Activated CD8-positive, alpha-beta memory T cell treated with anti-CD3 and anti-CD28 coated beads, Interleukin-2, amount 50 U/mL, for 48 hours (primary cell): ENCODE results near the gene SLX4IP.
"Not testable (repeated sequence)": the region's sequence is repeated elsewhere in the genome, so short reads cannot be mapped to it uniquely, and the experiment has no call there.

Experiments used
- DNase-seq: peaks from one replicate; pipeline ENCODE4 v3.0.0-alpha.2; 2020

Gene SLX4IP

GRCh38 chr20:10580700-10581099 is 145.6 kb downstream of the SLX4IP start:
- DNase-seq = no peak

GRCh38 chr20:10581823-10582222 is 146.7 kb downstream of the SLX4IP start:
- no peak for DNase-seq

- DNase-seq = no peak
These were observed 149.3 kb downstream of the SLX4IP start for GRCh38 chr20:10584371-10584770.

GRCh38 chr20:10585308-10585707 is 150.2 kb downstream of the SLX4IP start:
- no peak for DNase-seq

GRCh38 chr20:10586296-10586695 is 151.2 kb downstream of the SLX4IP start:
- no peak for DNase-seq

- not testable (repeated sequence) for DNase-seq
These were observed 155.3 kb downstream of the SLX4IP start for GRCh38 chr20:10590446-10590845.

GRCh38 chr20:10590950-10591671 is 156.0 kb downstream of the SLX4IP start:
- DNase-seq = no peak

- no peak for DNase-seq
These were observed 156.9 kb downstream of the SLX4IP start for GRCh38 chr20:10591946-10592521.

GRCh38 chr20:10594296-10594868 is 159.3 kb downstream of the SLX4IP start:
- DNase-seq = no peak

- DNase-seq = no peak
These were observed 160.2 kb downstream of the SLX4IP start for GRCh38 chr20:10595266-10595665.

- DNase-seq = no peak
These were observed 160.9 kb downstream of the SLX4IP start for GRCh38 chr20:10595985-10596384.

GRCh38 chr20:10596710-10597121 is 161.6 kb downstream of the SLX4IP start:
- DNase-seq = no peak

- DNase-seq = no peak
These were observed 162.5 kb downstream of the SLX4IP start for GRCh38 chr20:10597637-10598036.

- no peak for DNase-seq
These were observed 167.2 kb downstream of the SLX4IP start for GRCh38 chr20:10602221-10602871.

- peak; percentile 57 for DNase-seq
These were observed 168.3 kb downstream of the SLX4IP start for GRCh38 chr20:10603378-10603777.

GRCh38 chr20:10603971-10604864 is 169.1 kb downstream of the SLX4IP start:
- no peak for DNase-seq

- no peak for DNase-seq
These were observed 169.8 kb downstream of the SLX4IP start for GRCh38 chr20:10604865-10605440.

- no peak for DNase-seq
These were observed 170.6 kb downstream of the SLX4IP start for GRCh38 chr20:10605547-10606195.

GRCh38 chr20:10609276-10609675 is 174.2 kb downstream of the SLX4IP start:
- no peak for DNase-seq

GRCh38 chr20:10609770-10610169 is 174.7 kb downstream of the SLX4IP start:
- DNase-seq = no peak

- DNase-seq = no peak
These were observed 175.1 kb downstream of the SLX4IP start for GRCh38 chr20:10610251-10610650.

GRCh38 chr20:10611357-10611756 is 176.3 kb downstream of the SLX4IP start:
- no peak for DNase-seq
